RCC 7860 (cell line): ENCODE data around the gene PCSK6.
"Not testable (repeated sequence)": the region's sequence is repeated elsewhere in the genome, so short reads cannot be mapped to it uniquely, and the experiment has no call there.

Experiments used
- DNase-seq: peaks from one replicate; pipeline ENCODE4 v3.0.0-alpha.2; 2015; ENCODE audit warnings: low spot score
- FAIRE-seq: peaks from 2 replicates; lab custom pipeline; 2012; peaks lifted over from hg19 to GRCh38; lab: Jason Lieb, UNC

The PCSK6 gene

GRCh38 chr15:101407966-101408775 lies 81.3 kb downstream of the PCSK6 start:
- FAIRE-seq (no peak), DNase-seq (no peak)

DNA sequence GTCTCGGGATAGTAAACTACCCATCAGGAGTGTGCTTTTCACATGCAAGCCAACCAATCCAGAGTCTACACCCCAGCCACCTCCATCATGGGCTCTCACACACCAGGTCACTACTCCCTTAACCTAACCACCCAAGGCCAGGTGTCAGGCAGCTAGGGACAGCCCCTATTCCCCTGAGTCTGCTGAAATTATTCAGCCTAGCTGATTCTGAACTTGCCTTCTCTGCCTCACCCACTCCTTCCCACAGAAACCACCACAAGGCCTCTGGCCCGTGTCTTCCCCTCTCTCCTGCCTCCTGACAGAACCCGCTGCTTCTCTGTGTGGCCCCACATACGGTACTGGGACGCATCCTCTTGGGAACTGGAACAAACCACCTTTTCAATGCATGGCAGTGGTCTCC lies 82.1 kb downstream of the PCSK6 start:
- no peak for FAIRE-seq
- DNase-seq = no peak

GRCh38 chr15:101406526-101407195 lies 82.8 kb downstream of the PCSK6 start:
- FAIRE-seq = no peak
- no peak for DNase-seq

- no peak for FAIRE-seq
- no peak for DNase-seq
Observed at GRCh38 chr15:101406036-101406435, 83.5 kb downstream of the PCSK6 start.

DNA sequence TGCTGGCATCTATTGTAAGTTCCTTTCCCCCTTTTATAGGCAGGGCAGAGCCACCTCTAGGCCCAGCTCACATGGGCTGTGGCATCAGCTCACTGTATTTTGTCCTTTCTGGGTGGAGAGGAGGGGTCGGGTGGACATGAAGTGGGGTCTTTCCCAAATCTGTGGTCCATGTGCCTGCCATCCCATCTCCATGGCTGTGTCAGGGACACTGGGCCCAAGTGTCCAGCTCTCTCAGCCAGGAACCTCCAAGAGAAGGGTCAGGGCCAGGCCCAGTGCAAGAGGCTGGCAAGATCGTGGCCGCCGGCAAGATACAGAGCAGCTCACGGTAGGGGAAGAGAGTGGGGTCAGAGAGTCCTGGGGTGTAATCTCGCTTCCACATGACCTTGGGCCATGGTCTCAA lies 85.3 kb downstream of the PCSK6 start:
- FAIRE-seq (no peak), DNase-seq (no peak)

- not testable (repeated sequence) for DNase-seq, FAIRE-seq
Observed at GRCh38 chr15:101402883-101403282, 86.6 kb downstream of the PCSK6 start.

- FAIRE-seq (no peak), DNase-seq (no peak)
Observed at GRCh38 chr15:101401286-101401685, 88.2 kb downstream of the PCSK6 start.

- FAIRE-seq (no peak), DNase-seq (no peak)
Observed at GRCh38 chr15:101399431-101399830, 90.1 kb downstream of the PCSK6 start.

GRCh38 chr15:101398247-101398646 lies 91.3 kb downstream of the PCSK6 start:
- DNase-seq = no peak
- FAIRE-seq = no peak

GRCh38 chr15:101397521-101398003 lies 91.9 kb downstream of the PCSK6 start:
- no peak for FAIRE-seq
- DNase-seq = no peak

DNA sequence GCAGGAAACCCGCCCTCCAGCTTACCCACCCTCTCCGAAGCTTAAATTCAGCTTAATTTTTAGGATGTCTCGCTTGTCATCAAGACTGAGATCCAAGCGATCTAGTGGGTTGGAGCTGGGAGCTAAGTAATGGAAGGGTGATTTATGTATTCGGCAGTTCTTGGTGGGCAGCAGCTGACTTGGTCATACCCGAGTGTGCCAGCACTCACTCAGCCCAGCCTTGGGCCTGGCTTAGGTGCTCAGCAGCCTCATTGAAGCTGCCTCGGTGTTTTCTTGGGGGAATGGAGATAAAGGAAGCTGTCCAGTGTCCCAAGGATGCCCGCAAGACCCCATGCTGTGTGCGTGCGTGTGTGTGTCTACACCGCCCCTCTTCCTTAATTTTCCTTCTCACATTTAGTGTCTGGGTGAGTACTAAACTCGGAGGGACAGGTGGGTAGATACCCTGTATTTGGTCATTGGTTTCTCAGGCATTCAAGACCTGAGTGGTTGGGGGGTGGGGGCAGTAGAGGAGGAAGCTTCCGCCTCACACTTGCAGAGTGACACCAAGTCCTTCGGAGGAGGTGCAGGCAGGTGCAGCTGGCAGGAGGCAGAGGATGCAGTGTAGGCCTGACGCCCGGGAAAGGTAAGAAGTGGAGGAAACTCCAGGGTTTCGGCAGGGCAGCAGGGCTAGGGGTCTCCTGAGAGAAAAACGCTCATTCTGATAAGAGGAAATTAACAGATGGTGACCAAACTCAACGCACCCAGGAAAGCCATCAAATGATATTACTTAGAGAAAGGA lies 92.8 kb downstream of the PCSK6 start:
- no peak for FAIRE-seq
- no peak for DNase-seq

DNA sequence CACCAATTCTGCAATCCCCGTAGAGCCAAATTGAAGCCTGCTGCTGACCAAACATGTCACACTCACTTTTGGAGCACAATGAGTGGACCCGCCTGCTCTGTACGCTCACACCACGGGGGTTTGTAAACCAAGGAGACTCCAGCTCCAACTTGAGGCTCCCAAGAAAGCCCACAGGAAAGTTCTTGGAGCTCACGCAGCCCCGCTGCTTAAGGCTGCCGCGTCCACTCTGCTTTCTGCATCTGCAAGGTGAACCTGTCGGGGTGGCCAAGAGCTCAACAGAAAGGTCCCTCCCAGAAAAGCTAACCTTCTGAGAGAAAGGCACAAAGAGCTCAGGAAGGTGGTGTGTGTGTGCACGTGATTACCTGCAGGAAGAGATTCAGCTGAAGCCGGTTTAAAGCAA lies 94.9 kb downstream of the PCSK6 start:
- no peak for FAIRE-seq

DNA sequence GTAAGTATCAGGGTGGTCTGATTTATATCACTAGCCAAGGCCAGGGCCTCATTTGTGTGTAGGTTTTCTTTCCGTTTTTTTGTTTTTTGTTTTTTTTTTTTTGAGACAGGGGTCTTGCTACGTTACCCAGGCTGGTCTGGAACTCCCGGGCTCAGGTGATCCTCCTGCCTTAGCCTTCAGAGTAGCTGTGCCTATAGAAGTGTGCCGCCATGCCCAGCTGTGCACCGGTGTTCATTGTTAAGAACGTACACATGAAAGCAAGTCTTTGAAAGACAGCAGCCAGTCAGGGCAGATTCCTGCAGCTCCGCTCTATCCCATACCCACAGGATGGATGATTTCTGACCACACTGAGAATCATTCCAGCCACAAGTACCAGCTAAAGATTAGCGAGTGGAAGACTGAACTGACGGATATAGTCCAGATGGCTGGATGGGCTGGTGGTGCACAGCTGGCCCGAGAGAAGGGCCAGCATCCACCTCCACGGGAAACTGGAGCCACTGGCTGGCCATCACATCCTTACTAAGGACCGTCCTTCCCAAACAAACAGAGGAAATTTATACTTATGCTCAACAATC lies 95.4 kb downstream of the PCSK6 start:
- no peak for FAIRE-seq
- DNase-seq = no peak

More for the DNA sequence above, 94.9 kb downstream of the PCSK6 start:
- no peak for DNase-seq

GRCh38 chr15:101393172-101393571 lies 96.3 kb downstream of the PCSK6 start:
- FAIRE-seq (no peak), DNase-seq (no peak)

DNA sequence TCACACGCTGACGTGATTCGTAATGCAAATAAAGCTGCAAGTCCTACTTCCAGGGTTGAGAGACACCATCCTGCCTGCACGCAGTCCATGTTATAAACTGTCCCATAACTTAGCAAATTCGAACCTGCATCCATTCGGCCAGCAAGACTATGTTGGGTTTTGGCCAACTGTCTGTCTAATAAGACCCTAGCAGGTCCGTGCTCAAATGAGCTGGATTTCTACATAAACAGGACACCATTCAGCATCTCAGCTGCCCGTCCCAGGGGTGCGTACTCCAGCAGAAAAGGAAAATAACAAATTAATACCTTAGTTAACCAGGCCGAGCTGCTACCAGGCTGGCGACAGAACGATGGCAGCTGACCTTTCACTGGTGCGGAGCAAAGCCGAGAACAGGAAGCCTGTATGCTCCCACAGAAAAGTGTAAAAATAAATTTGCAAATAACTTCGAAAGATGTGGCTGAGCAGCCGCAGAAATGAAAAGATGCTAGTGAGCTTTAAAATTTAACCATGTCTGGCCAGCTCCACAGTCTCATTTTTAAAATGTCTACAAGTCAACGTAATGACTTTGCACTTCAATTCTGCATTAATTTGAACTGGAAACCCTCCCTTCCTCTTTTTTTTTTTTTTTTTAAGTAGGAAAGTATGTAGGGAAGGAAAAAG lies 97.4 kb downstream of the PCSK6 start:
- DNase-seq (no peak), FAIRE-seq (no peak)

DNA sequence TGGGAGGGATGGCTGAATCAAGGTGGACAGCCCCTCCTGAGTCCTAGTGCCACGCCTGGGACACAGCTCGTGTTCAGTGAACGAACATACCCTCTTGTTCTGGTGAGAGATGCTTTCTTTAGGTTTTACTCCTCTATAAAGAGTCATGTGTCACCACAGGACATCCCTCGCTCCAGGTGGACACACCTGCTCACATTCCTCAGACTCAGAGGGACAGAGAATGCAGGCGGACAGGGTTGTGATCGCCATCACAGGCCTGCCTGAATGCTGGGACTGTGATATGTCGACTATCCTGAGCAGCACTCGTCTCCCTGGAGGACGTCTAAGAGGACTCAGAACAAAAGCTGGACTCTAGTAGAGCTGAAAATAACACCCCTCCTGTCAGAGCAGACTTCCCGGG lies 98.1 kb downstream of the PCSK6 start:
- FAIRE-seq (no peak), DNase-seq (no peak)

DNA sequence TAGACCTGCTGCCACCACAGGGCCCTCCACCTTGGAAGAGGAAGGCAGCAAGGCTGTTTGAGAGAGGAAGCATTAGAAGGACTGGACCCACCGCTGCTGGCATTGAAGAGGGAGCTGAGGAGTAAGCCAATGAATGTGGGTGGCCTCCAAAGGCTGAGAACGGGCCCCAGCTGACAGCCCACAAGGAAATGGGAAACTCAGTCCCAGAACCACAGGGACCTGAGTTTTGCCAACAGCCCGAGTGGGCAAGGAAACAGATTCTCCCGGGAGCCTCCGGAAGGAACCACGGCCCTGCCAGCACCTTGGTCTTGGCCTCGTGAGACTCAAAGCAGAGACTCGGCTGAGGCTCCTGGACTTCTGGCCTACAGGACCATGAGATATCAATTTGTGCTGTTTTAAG lies 99.0 kb downstream of the PCSK6 start:
- DNase-seq (no peak), FAIRE-seq (no peak)

DNA sequence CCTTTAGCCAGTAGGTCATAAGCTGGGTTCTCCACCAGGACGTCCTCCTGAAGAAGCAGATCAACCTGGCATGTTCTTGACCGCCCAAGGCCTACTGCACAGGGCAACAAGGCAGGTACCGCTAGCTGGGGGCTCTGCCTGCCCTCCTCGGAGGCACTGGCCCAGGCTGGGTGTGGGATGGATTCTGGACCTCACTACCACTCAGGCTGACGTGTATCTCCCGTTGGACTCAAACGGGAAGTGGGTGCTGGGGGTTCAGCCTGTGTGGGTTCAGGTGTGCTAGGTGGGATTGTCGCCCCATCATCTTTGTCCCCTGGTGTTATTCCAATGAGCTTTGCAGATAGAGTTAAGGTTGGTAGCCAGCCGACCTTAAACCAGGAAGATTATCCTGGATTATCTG lies 99.4 kb downstream of the PCSK6 start:
- FAIRE-seq (no peak), DNase-seq (no peak)

DNA sequence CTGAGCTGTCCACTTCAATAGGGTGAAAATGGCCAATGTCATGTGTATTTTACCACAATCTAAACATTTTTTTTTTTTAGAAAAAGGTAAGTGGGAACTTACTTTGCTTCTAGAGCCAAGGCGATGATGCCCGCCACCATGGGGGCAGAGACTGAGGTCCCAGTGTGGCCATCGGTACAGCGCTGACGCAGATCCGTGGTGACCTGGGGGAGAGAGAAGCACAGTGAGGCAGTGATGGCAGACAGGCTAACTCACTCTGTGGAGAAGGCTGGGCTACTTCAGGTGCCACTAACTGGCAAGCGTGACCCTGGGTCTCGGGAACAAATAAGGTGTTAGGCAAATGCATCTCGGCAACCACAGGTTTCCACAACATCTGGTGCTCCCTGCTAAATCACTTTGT lies 100.1 kb downstream of the PCSK6 start:
- FAIRE-seq (no peak), DNase-seq (no peak)

DNA sequence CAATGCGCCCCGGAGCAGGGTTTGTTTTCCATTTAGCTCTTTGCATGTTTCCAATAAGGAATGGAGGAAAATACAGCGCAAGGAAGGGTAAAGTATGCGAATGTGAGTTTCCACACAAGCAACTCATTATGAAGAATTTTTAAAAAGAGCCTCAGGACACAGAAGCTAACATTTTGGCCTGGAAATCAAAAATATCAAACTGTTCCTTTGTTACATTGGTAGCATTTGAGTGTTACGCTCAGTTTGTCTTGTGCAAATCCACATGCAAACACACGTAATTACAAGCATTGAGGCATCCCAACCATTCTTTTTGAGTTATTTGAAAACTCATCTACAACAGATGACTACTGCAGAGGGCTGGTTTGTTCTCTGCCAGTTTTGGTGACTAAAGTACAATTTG lies 101.5 kb downstream of the PCSK6 start:
- FAIRE-seq = no peak

DNA sequence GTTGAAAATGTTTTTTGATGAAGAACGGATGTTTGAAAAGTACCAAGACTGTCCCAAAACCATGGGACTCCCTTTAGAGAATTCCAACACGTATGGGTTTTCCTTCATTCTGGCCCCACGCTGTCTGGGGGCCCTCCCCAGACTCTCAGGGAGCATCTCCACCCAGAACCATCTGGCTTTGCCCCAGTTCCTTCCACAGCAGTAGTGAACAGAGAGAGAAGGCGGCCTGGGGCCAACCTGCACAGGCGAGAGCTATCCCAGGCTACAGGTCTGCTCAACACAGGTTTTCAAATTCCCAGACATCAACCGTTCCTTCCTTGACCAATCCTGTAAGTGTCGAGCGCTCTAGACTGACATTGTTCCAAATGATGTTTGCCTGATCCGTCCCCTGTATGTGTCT lies 101.9 kb downstream of the PCSK6 start:
- FAIRE-seq (no peak), DNase-seq (no peak)

More for the DNA sequence above, 101.5 kb downstream of the PCSK6 start:
- no peak for DNase-seq
